Measurements from ENCODE around the gene NPSR1.

NPSR1 gene

DNA sequence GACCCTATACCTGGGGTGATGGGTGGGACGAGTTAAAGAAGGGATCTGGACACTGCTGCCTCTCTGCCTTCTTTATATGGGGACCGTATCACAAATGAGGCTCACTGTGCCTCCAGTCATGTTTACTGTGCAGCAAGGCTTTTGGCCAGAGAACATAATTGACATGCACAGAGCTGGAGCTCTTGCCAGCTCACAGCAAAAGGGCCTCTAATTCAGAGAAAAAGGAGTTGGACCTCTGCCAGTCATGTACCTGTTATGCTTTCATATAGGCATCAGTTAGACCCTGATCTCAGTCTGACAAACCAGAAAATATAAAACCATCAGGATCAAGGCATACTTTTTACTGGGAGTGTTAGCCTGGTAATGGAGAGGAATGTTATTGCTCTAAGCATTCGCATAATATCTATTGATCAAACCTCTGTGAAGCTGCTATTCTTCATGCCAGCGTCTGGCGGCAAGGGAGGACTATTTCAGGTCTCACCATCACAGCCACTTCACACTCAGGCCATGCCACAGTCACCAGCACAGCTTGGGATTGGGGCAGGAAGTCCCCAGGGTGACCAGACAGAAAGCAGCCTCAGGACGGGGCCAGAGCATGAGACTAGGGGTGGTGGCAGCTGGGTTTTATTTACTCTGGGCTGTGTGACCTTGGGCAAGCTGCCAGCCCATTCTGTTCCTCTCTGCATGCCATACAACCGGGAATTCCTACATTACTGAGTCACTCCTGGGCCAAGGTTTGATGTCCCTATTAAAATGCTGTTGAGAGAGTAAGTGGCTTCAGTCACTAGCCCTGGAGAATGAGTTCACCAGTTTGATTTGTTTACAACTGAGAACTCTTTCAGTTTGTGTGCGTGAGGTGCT is 90.1 kb downstream of the NPSR1 start:
- POLR2A ChIA-PET = no interaction called here
- peaks cover 8% of the 10 kb centered on the region for H3K4me1 ChIP-seq (ENCODE audit: control insufficient read depth, insufficient read depth, low read length)
- CTCF ChIA-PET = interaction anchor here (1.1 to 1.6 kb wide), 2 partner anchors 10 to 12 kb away, joined by 6 read pairs; no protein-coding TSS in a partner anchor
- no peak overlapping the region for H3K27ac ChIP-seq (ENCODE audit: extremely low read depth, low read depth, low read length)
- no peak overlapping the region for H3K4me3 ChIP-seq (ENCODE audit: low read depth, low read length)
- H3K9me3 ChIP-seq (ENCODE audit: control insufficient read depth, insufficient read depth, low read depth, low read length) = no peaks in the 10 kb centered on the region
- no peaks in the 10 kb centered on the region for H3K36me3 ChIP-seq (ENCODE audit: control insufficient read depth in 2 of 2, insufficient read depth in 1 of 2, low read length in 2 of 2)
- TF ChIP-seq ZBTB48 (tag by site-specific recombination; IDR thresholded peaks at IDR 0.05) (no peak; the same call in 1 of the 2 replicates), ZNF366 (tag by site-specific recombination; conservative IDR thresholded peaks at IDR 0.05) (peak; percentile 69), KLF9 (tag by site-specific recombination; IDR thresholded peaks at IDR 0.05; ENCODE audit: low read depth) (no peak), GLIS1 (tag by site-specific recombination; IDR thresholded peaks at IDR 0.05) (peak; percentile 62), ZNF629 (tag by site-specific recombination; IDR thresholded peaks at IDR 0.05) (peak; percentile 72), ZNF658 (tag by site-specific recombination; IDR thresholded peaks at IDR 0.05) (no peak), ZNF335 (tag by site-specific recombination; conservative IDR thresholded peaks at IDR 0.05) (peak; percentile 61), SP3 (tag by site-specific recombination; IDR thresholded peaks at IDR 0.05) (no peak), SP7 (tag by site-specific recombination; IDR thresholded peaks at IDR 0.05) (0 out of 2 replicates have a peak, but pooled peaks have one; percentile 39), ZNF423 (tag by site-specific recombination; IDR thresholded peaks at IDR 0.05) (0 out of 2 replicates have a peak, but pooled peaks have one; percentile 28), ZNF843 (tag by site-specific recombination; IDR thresholded peaks at IDR 0.05) (0 out of 2 replicates have a peak, but pooled peaks have one; percentile 22), ZFP37 (tag by site-specific recombination; IDR thresholded peaks at IDR 0.05) (0 out of 2 replicates have a peak, but pooled peaks have one; percentile 30)
- TF ChIP-seq, protein P1, sequence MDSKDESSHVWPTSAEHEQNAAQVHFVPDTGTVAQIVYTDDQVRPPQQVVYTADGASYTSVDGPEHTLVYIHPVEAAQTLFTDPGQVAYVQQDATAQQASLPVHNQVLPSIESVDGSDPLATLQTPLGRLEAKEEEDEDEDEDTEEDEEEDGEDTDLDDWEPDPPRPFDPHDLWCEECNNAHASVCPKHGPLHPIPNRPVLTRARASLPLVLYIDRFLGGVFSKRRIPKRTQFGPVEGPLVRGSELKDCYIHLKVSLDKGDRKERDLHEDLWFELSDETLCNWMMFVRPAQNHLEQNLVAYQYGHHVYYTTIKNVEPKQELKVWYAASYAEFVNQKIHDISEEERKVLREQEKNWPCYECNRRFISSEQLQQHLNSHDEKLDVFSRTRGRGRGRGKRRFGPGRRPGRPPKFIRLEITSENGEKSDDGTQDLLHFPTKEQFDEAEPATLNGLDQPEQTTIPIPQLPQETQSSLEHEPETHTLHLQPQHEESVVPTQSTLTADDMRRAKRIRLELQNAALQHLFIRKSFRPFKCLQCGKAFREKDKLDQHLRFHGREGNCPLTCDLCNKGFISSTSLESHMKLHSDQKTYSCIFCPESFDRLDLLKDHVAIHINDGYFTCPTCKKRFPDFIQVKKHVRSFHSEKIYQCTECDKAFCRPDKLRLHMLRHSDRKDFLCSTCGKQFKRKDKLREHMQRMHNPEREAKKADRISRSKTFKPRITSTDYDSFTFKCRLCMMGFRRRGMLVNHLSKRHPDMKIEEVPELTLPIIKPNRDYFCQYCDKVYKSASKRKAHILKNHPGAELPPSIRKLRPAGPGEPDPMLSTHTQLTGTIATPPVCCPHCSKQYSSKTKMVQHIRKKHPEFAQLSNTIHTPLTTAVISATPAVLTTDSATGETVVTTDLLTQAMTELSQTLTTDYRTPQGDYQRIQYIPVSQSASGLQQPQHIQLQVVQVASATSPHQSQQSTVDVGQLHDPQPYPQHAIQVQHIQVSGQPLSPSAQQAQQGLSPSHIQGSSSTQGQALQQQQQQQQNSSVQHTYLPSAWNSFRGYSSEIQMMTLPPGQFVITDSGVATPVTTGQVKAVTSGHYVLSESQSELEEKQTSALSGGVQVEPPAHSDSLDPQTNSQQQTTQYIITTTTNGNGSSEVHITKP (tag by site-specific recombination; IDR thresholded peaks at IDR 0.05) = peak; percentile 47; the same call in 1 of the 2 replicates
- TF ChIP-seq, protein P2, sequence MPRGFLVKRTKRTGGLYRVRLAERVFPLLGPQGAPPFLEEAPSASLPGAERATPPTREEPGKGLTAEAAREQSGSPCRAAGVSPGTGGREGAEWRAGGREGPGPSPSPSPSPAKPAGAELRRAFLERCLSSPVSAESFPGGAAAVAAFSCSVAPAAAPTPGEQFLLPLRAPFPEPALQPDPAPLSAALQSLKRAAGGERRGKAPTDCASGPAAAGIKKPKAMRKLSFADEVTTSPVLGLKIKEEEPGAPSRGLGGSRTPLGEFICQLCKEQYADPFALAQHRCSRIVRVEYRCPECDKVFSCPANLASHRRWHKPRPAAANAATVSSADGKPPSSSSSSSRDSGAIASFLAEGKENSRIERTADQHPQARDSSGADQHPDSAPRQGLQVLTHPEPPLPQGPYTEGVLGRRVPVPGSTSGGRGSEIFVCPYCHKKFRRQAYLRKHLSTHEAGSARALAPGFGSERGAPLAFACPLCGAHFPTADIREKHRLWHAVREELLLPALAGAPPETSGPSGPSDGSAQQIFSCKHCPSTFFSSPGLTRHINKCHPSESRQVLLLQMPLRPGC (tag by site-specific recombination; IDR thresholded peaks at IDR 0.05) = peak; percentile 82
- TF ChIP-seq, protein P3, sequence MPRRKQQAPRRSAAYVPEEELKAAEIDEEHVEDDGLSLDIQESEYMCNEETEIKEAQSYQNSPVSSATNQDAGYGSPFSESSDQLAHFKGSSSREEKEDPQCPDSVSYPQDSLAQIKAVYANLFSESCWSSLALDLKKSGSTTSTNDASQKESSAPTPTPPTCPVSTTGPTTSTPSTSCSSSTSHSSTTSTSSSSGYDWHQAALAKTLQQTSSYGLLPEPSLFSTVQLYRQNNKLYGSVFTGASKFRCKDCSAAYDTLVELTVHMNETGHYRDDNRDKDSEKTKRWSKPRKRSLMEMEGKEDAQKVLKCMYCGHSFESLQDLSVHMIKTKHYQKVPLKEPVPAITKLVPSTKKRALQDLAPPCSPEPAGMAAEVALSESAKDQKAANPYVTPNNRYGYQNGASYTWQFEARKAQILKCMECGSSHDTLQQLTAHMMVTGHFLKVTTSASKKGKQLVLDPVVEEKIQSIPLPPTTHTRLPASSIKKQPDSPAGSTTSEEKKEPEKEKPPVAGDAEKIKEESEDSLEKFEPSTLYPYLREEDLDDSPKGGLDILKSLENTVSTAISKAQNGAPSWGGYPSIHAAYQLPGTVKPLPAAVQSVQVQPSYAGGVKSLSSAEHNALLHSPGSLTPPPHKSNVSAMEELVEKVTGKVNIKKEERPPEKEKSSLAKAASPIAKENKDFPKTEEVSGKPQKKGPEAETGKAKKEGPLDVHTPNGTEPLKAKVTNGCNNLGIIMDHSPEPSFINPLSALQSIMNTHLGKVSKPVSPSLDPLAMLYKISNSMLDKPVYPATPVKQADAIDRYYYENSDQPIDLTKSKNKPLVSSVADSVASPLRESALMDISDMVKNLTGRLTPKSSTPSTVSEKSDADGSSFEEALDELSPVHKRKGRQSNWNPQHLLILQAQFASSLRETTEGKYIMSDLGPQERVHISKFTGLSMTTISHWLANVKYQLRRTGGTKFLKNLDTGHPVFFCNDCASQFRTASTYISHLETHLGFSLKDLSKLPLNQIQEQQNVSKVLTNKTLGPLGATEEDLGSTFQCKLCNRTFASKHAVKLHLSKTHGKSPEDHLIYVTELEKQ (tag by site-specific recombination; IDR thresholded peaks at IDR 0.05; ENCODE audit: borderline replicate concordance) = peak; percentile 61; the same call in 1 of the 2 replicates
- TF ChIP-seq, protein P4, sequence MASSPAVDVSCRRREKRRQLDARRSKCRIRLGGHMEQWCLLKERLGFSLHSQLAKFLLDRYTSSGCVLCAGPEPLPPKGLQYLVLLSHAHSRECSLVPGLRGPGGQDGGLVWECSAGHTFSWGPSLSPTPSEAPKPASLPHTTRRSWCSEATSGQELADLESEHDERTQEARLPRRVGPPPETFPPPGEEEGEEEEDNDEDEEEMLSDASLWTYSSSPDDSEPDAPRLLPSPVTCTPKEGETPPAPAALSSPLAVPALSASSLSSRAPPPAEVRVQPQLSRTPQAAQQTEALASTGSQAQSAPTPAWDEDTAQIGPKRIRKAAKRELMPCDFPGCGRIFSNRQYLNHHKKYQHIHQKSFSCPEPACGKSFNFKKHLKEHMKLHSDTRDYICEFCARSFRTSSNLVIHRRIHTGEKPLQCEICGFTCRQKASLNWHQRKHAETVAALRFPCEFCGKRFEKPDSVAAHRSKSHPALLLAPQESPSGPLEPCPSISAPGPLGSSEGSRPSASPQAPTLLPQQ (tag by site-specific recombination; IDR thresholded peaks at IDR 0.05) = peak; percentile 40; the same call in 1 of the 2 replicates
- TF ChIP-seq, protein P5, sequence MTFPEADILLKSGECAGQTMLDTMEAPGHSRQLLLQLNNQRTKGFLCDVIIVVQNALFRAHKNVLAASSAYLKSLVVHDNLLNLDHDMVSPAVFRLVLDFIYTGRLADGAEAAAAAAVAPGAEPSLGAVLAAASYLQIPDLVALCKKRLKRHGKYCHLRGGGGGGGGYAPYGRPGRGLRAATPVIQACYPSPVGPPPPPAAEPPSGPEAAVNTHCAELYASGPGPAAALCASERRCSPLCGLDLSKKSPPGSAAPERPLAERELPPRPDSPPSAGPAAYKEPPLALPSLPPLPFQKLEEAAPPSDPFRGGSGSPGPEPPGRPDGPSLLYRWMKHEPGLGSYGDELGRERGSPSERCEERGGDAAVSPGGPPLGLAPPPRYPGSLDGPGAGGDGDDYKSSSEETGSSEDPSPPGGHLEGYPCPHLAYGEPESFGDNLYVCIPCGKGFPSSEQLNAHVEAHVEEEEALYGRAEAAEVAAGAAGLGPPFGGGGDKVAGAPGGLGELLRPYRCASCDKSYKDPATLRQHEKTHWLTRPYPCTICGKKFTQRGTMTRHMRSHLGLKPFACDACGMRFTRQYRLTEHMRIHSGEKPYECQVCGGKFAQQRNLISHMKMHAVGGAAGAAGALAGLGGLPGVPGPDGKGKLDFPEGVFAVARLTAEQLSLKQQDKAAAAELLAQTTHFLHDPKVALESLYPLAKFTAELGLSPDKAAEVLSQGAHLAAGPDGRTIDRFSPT (tag by site-specific recombination; IDR thresholded peaks at IDR 0.05) = 0 out of 2 replicates have a peak, but pooled peaks have one; percentile 29
- TF ChIP-seq, protein P6, sequence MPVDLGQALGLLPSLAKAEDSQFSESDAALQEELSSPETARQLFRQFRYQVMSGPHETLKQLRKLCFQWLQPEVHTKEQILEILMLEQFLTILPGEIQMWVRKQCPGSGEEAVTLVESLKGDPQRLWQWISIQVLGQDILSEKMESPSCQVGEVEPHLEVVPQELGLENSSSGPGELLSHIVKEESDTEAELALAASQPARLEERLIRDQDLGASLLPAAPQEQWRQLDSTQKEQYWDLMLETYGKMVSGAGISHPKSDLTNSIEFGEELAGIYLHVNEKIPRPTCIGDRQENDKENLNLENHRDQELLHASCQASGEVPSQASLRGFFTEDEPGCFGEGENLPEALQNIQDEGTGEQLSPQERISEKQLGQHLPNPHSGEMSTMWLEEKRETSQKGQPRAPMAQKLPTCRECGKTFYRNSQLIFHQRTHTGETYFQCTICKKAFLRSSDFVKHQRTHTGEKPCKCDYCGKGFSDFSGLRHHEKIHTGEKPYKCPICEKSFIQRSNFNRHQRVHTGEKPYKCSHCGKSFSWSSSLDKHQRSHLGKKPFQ (tag by site-specific recombination; IDR thresholded peaks at IDR 0.05) = peak; percentile 88
- TF ChIP-seq, protein P7, sequence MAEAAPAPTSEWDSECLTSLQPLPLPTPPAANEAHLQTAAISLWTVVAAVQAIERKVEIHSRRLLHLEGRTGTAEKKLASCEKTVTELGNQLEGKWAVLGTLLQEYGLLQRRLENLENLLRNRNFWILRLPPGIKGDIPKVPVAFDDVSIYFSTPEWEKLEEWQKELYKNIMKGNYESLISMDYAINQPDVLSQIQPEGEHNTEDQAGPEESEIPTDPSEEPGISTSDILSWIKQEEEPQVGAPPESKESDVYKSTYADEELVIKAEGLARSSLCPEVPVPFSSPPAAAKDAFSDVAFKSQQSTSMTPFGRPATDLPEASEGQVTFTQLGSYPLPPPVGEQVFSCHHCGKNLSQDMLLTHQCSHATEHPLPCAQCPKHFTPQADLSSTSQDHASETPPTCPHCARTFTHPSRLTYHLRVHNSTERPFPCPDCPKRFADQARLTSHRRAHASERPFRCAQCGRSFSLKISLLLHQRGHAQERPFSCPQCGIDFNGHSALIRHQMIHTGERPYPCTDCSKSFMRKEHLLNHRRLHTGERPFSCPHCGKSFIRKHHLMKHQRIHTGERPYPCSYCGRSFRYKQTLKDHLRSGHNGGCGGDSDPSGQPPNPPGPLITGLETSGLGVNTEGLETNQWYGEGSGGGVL (tag by site-specific recombination; IDR thresholded peaks at IDR 0.05) = peak; percentile 81

Data from HEK293 (cell line).